Tibial nerve (tissue), 4 donors: ENCODE data around the gene CCNL1. TPM values are rescaled to one million over a fixed set of nuclear protein-coding genes. Genes with fewer than 3 reads are reported as not detected.

ENCODE experiments used
- DNase-seq, 2 donors: peaks; one replicate each; pipeline ENCODE4 v3.0.0-alpha.2; 2019; ENCODE audit warnings: low spot score in 2 of 2
- H3K27ac ChIP-seq, 4 donors: fragments of 200-600 bp; sonication (generic) in 3 of 4; one replicate each; pipeline ENCODE4 v1.5.1; 2017 to 2019; ENCODE audit warnings: mild to moderate bottlenecking in 1 of 4
- H3K27me3 ChIP-seq, 2 donors: fragments of 200-600 bp; sonication (generic) in 1 of 2; one replicate each; pipeline versions ENCODE4 v1.5.1 to v1.6.0; 2017 to 2019
- H3K36me3 ChIP-seq, 3 donors: fragments of 200-600 bp; sonication (generic); one replicate each; pipeline ENCODE4 v1.5.1; 2018 to 2019
- H3K4me1 ChIP-seq, 4 donors: fragments of 200-600 bp; sonication (generic) in 3 of 4; one replicate each; pipeline ENCODE4 v1.5.1; 2017 to 2019
- H3K4me3 ChIP-seq, 4 donors: fragments of 200-600 bp; sonication (generic) in 3 of 4; one replicate each; pipeline ENCODE4 v1.5.1; 2017 to 2019; ENCODE audit warnings: mild to moderate bottlenecking in 1 of 4, moderate library complexity in 1 of 4
- H3K9me3 ChIP-seq, 4 donors: fragments of 200-600 bp; sonication (generic) in 3 of 4; one replicate each; pipeline ENCODE4 v1.5.1; 2017 to 2019
- CTCF ChIP-seq, 5 experiments: fragments of 200-600 bp in 3 of 5; fragments of 450-650 bp in 2 of 5; sonication (generic) in 3 of 5; IDR thresholded peaks; one replicate each; pipeline ENCODE4 v1.5.1; 2016 to 2019; ENCODE audit warnings: antibody characterized with exemption in 5 of 5, mild to moderate bottlenecking in 3 of 5, moderate library complexity in 2 of 5
- EP300 ChIP-seq, 2 donors: sonication (generic); formaldehyde crosslinking; IDR thresholded peaks; one replicate each; pipeline ENCODE4 v1.6.1; 2017; ENCODE audit warnings: antibody characterized with exemption in 2 of 2, mild to moderate bottlenecking in 1 of 2
- POLR2A ChIP-seq, 2 donors: fragments of 450-650 bp; IDR thresholded peaks; one replicate each; pipeline ENCODE4 v1.6.1; 2017; ENCODE audit warnings: antibody characterized with exemption in 2 of 2, mild to moderate bottlenecking in 2 of 2, moderate library complexity in 2 of 2
- WGBS, 2 donors: methylation state at CpG; one replicate each; pipeline ENCODE4 v1.1.5; 2018; 5-methylcytosine and 5-hydroxymethylcytosine counted together
- small RNA-seq: library from RNA; depleted of rRNA; stranded (forward); fragments of <200 nt; gene quantifications from one replicate; pipeline ENCODE3, GENCODE V24; 2016
- total RNA-seq, 4 donors: library from RNA; depleted of rRNA; stranded (reverse); fragments of >200 nt; gene quantifications; one replicate each; pipeline ENCODE4 v1.1.0, GENCODE V29; 2016

CCNL1 gene
- total RNA-seq, 4 donors from 2014 or later = 176 to 239 (median 239) TPM

GRCh38 chr3:157098823-157099185 lies 61.1 kb downstream of the CCNL1 start:
- Histone ChIP-seq H3K27ac (peak overlapping the region in 2 of 4 donors; percentile 8 to 17), H3K4me3 (no peak overlapping the region), H3K27me3 (no peaks in the 10 kb centered on the region), H3K36me3 (no peaks in the 10 kb centered on the region), H3K9me3 (no peaks in the 10 kb centered on the region), H3K4me1 (peaks cover 0 to 7% (median 3%) of the 10 kb centered on the region in 4 donors)
- 69 to 75% methylated on average over 3 of the region's 3 CpGs for WGBS, 2 donors
- TF ChIP-seq CTCF (IDR thresholded peaks at IDR 0.05) (no peak), EP300 (IDR thresholded peaks at IDR 0.05) (no peak), POLR2A (IDR thresholded peaks at IDR 0.05) (no peak)
- no peak for DNase-seq

- H3K36me3 ChIP-seq = no peaks in the 10 kb centered on the region
- no peaks in the 10 kb centered on the region for H3K9me3 ChIP-seq
- 67 to 79% methylated on average over 3 of the region's 3 CpGs for WGBS, 2 donors
- peaks cover 0 to 6% (median under 1%) of the 10 kb centered on the region in 4 donors for H3K4me1 ChIP-seq
- H3K4me3 ChIP-seq = no peak overlapping the region
- TF ChIP-seq POLR2A (IDR thresholded peaks at IDR 0.05) = no peak
- no peak for TF ChIP-seq EP300 (IDR thresholded peaks at IDR 0.05)
- no peak for TF ChIP-seq CTCF (IDR thresholded peaks at IDR 0.05)
- H3K27me3 ChIP-seq = no peaks in the 10 kb centered on the region
- DNase-seq = no peak
- H3K27ac ChIP-seq = peak overlapping the region in 1 of 4 donors; percentile 8
These were observed 61.7 kb downstream of the CCNL1 start for GRCh38 chr3:157098121-157098822.

Small RNA genes within 50 kb of the gene (small RNA-seq; reads per million reads assigned to genes)
- not detected for gene RF00019
- gene RNA5SP146 = not detected
